ENCODE data around the gene ACSM3.

DNA sequence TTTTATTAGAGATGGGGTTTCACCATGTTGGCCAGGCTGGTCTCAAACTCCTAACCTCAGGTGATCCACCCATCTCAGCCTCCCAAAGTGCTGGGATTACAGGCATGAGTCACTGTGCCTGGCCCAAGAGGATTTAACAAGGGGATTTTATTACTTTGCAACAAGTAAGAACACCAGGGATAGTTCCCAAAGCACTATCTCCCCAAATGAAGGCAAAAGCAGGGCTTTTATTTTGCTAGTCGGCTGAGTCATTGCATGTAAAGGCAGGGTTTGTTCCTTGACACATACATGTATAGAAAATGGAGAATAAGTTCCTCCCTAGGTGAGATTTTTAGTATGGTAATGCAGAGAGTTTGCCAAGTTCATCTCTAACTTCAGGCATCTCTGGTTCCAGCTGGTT is 66.6 kb downstream of the ACSM3 start:
- TF ChIP-seq, protein P1, sequence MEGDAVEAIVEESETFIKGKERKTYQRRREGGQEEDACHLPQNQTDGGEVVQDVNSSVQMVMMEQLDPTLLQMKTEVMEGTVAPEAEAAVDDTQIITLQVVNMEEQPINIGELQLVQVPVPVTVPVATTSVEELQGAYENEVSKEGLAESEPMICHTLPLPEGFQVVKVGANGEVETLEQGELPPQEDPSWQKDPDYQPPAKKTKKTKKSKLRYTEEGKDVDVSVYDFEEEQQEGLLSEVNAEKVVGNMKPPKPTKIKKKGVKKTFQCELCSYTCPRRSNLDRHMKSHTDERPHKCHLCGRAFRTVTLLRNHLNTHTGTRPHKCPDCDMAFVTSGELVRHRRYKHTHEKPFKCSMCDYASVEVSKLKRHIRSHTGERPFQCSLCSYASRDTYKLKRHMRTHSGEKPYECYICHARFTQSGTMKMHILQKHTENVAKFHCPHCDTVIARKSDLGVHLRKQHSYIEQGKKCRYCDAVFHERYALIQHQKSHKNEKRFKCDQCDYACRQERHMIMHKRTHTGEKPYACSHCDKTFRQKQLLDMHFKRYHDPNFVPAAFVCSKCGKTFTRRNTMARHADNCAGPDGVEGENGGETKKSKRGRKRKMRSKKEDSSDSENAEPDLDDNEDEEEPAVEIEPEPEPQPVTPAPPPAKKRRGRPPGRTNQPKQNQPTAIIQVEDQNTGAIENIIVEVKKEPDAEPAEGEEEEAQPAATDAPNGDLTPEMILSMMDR (IDR thresholded peaks at IDR 0.05 in 4 of 5, conservative IDR thresholded peaks at IDR 0.05 in 1 of 5), result no peak
- no peak for TF ChIP-seq POLR2A (IDR thresholded peaks at IDR 0.05)
